ENCODE measurements around the gene RNF144B.

DNA sequence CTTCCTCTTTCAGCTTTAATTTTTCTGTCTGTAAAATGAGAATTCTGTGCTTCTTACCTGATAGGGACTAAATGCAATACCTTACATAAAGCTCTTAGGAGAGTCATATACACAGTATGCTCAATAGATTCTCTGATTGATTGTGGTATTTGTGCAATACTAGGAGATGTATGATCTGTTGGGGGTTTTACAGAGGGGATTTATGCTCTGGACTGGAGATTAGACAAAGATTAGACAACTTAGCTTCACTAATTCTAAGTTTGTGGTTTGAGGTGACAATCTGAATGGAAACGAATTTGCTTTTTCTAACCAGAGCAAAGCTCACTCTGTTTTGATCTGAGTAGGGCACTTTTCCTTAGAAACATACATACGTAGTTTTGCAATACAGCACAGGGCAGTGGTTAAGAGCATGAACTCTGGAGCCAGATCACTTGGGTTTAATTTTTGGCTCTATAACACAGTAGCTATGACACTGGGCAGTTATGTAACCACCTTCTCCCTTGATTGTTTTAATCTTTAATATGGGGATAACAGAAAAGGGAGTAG is 126.2 kb downstream of the RNF144B start:
- TF ChIP-seq, protein P1, sequence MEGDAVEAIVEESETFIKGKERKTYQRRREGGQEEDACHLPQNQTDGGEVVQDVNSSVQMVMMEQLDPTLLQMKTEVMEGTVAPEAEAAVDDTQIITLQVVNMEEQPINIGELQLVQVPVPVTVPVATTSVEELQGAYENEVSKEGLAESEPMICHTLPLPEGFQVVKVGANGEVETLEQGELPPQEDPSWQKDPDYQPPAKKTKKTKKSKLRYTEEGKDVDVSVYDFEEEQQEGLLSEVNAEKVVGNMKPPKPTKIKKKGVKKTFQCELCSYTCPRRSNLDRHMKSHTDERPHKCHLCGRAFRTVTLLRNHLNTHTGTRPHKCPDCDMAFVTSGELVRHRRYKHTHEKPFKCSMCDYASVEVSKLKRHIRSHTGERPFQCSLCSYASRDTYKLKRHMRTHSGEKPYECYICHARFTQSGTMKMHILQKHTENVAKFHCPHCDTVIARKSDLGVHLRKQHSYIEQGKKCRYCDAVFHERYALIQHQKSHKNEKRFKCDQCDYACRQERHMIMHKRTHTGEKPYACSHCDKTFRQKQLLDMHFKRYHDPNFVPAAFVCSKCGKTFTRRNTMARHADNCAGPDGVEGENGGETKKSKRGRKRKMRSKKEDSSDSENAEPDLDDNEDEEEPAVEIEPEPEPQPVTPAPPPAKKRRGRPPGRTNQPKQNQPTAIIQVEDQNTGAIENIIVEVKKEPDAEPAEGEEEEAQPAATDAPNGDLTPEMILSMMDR (IDR thresholded peaks at IDR 0.05 in 8 of 11, conservative IDR thresholded peaks at IDR 0.05 in 3 of 11): no peak
- TF ChIP-seq POLR2A (IDR thresholded peaks at IDR 0.05) (no peak), POLR2AphosphoS5 (IDR thresholded peaks at IDR 0.05) (no peak)

Data from spleen (tissue), 7 donors.